SK-N-SH treated with all-trans-retinoic acid at 6 μM for 48 hours (cell line): ENCODE measurements around the gene TRAK2.

ENCODE experiments used
- ATAC-seq: fragments of 200-7000 bp; cut with Tn5 transposase; 3 replicates; pipeline ENCODE4 v1.9.1; 2020; ENCODE audit warnings: mild to moderate bottlenecking, moderate library complexity
- ARNTL ChIP-seq: fragments of 450-650 bp; formaldehyde crosslinking; IDR thresholded peaks from 2 replicates; pipeline ENCODE4 v1.5.0; 2020; ENCODE audit warnings: low read depth, mild to moderate bottlenecking, moderate library complexity, borderline replicate concordance
- BACH2 ChIP-seq: fragments of 250-450 bp; sonication (Bioruptor Pico); IDR thresholded peaks from 2 replicates; pipeline ENCODE4 v1.9.0; 2021; ENCODE audit warnings: mild to moderate bottlenecking, borderline replicate concordance
- CSDC2 ChIP-seq: fragments of 250-450 bp; sonication (Bioruptor Pico); IDR thresholded peaks from 2 replicates; pipeline ENCODE4 v1.5.0; 2020; ENCODE audit warnings: mild to moderate bottlenecking, moderate library complexity
- CSRNP3 ChIP-seq: fragments of 250-450 bp; sonication (Bioruptor Pico); IDR thresholded peaks from 2 replicates; pipeline ENCODE4 v1.5.1; 2021; ENCODE audit warnings: mild to moderate bottlenecking, moderate library complexity
- ESRRG ChIP-seq: fragments of 250-450 bp; sonication (Bioruptor Pico); IDR thresholded peaks from 2 replicates; pipeline ENCODE4 v1.6.1; 2021; ENCODE audit warnings: mild to moderate bottlenecking
- ISL1 ChIP-seq: fragments of 250-450 bp; sonication (Bioruptor Pico); IDR thresholded peaks from 2 replicates; pipeline ENCODE4 v2.1.2; 2022; ENCODE audit warnings: mild to moderate bottlenecking, moderate library complexity
- OSR1 ChIP-seq: fragments of 250-450 bp; sonication (Bioruptor Pico); IDR thresholded peaks from 2 replicates; pipeline ENCODE4 v1.8.0; 2022; ENCODE audit warnings: moderate library complexity, mild to moderate bottlenecking, inconsistent platforms
- POU6F1 ChIP-seq: fragments of 250-450 bp; sonication (Bioruptor Pico); IDR thresholded peaks from 2 replicates; pipeline ENCODE4 v1.8.0; 2021; ENCODE audit warnings: low read depth, mild to moderate bottlenecking, moderate library complexity, borderline replicate concordance
- PPARA ChIP-seq: fragments of 250-450 bp; sonication (Bioruptor Pico); IDR thresholded peaks from 2 replicates; pipeline ENCODE4 v1.5.0; 2020; ENCODE audit warnings: mild to moderate bottlenecking, borderline replicate concordance
- RARB ChIP-seq: fragments of 250-450 bp; sonication (Bioruptor Pico); IDR thresholded peaks from 2 replicates; pipeline ENCODE4 v1.8.0; 2021; ENCODE audit warnings: mild to moderate bottlenecking, moderate library complexity
- SNAI2 ChIP-seq: fragments of 250-450 bp; sonication (Bioruptor Pico); IDR thresholded peaks from 2 replicates; pipeline ENCODE4 v1.5.0; 2020; ENCODE audit warnings: mild to moderate bottlenecking, moderate library complexity
- TCF4 ChIP-seq: fragments of 250-450 bp; sonication (Bioruptor Pico); IDR thresholded peaks from 2 replicates; pipeline ENCODE4 v1.8.0; 2021; ENCODE audit warnings: mild to moderate bottlenecking, moderate library complexity, borderline replicate concordance
- TOX ChIP-seq: fragments of 250-450 bp; sonication (Bioruptor Pico); IDR thresholded peaks from 2 replicates; pipeline ENCODE4 v1.8.0; 2021; ENCODE audit warnings: mild to moderate bottlenecking, moderate library complexity, borderline replicate concordance
- ZC3H10 ChIP-seq: fragments of 250-450 bp; sonication (Bioruptor Pico); IDR thresholded peaks from 2 replicates; pipeline ENCODE4 v1.5.1; 2021; ENCODE audit warnings: mild to moderate bottlenecking, moderate library complexity
- ZFP3 ChIP-seq: fragments of 250-450 bp; sonication (Bioruptor Pico); IDR thresholded peaks from 2 replicates; pipeline ENCODE4 v1.5.0; 2020; ENCODE audit warnings: mild to moderate bottlenecking, moderate library complexity
- ZFP30 ChIP-seq: fragments of 450-650 bp; formaldehyde crosslinking; IDR thresholded peaks from 2 replicates; pipeline ENCODE4 v1.5.0; 2022; ENCODE audit warnings: mild to moderate bottlenecking, moderate library complexity
- ZNF565 ChIP-seq: fragments of 450-650 bp; formaldehyde crosslinking; conservative IDR thresholded peaks from 2 replicates; pipeline ENCODE4 v1.5.0; 2020; ENCODE audit warnings: low read depth, mild to moderate bottlenecking, moderate library complexity
- ZNF70 ChIP-seq: fragments of 450-650 bp; formaldehyde crosslinking; IDR thresholded peaks from 2 replicates; pipeline ENCODE4 v1.5.0; 2020; ENCODE audit warnings: mild to moderate bottlenecking, moderate library complexity
- ZNF8 ChIP-seq: fragments of 450-650 bp; formaldehyde crosslinking; IDR thresholded peaks from 2 replicates; pipeline ENCODE4 v1.5.0; 2020; ENCODE audit warnings: mild to moderate bottlenecking, moderate library complexity
- TF ChIP-seq, protein P1 (sequence below): fragments of 250-450 bp; sonication (Bioruptor Pico); IDR thresholded peaks from 2 replicates; pipeline ENCODE4 v1.8.0; 2020; ENCODE audit warnings: mild to moderate bottlenecking, moderate library complexity, borderline replicate concordance
- TF ChIP-seq, protein P2 (sequence below): fragments of 250-450 bp; sonication (Bioruptor Pico); IDR thresholded peaks from 2 replicates; pipeline ENCODE4 v1.5.0; 2020; ENCODE audit warnings: mild to moderate bottlenecking, moderate library complexity
- TF ChIP-seq, protein P3 (sequence below): fragments of 250-450 bp; sonication (Bioruptor Pico); IDR thresholded peaks from 2 replicates; pipeline ENCODE4 v1.5.1; 2020; ENCODE audit warnings: low read depth, mild to moderate bottlenecking, moderate library complexity

The TRAK2 gene

DNA sequence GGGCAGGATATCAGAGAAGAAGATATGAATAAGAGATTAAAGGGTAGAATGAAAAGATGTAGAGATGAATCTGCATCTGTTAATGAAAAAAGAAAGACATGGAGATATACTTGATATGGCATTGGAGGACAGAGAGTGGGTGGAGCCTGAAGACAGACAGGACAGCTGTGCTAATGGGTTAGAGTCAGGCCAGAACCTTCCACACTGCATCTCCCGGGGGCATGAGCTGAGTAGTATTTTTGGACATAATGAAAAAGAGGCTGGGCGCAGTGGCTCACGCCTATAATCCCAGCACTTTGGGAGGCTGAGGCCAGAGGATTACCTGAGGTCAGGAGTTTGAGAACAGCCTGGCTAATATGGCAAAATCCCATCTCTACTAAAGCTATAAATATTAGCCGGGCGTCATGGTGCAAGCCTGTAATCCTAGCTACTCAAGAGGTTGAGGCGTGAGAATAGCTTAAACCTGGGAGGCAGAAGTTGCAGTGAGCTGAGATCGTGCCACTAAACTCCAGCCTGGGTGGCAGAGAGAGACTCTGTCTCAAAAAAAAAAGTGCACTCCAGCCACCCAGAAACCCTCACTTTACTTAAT, 105.5 kb downstream of the TRAK2 start:
- no peak for ATAC-seq
- TF ChIP-seq ZFP3 (CRISPR knock-in tag), result no peak
- TF ChIP-seq, protein P1, sequence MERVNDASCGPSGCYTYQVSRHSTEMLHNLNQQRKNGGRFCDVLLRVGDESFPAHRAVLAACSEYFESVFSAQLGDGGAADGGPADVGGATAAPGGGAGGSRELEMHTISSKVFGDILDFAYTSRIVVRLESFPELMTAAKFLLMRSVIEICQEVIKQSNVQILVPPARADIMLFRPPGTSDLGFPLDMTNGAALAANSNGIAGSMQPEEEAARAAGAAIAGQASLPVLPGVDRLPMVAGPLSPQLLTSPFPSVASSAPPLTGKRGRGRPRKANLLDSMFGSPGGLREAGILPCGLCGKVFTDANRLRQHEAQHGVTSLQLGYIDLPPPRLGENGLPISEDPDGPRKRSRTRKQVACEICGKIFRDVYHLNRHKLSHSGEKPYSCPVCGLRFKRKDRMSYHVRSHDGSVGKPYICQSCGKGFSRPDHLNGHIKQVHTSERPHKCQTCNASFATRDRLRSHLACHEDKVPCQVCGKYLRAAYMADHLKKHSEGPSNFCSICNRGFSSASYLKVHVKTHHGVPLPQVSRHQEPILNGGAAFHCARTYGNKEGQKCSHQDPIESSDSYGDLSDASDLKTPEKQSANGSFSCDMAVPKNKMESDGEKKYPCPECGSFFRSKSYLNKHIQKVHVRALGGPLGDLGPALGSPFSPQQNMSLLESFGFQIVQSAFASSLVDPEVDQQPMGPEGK (CRISPR knock-in tag), result no peak
- no peak for TF ChIP-seq BACH2 (CRISPR knock-in tag)
- TF ChIP-seq ESRRG (CRISPR knock-in tag), result no peak
- no peak for TF ChIP-seq ZNF565 (CRISPR knock-in tag)
- TF ChIP-seq CSDC2 (CRISPR knock-in tag), result no peak
- TF ChIP-seq POU6F1 (CRISPR knock-in tag), result no peak
- TF ChIP-seq SNAI2 (CRISPR knock-in tag), result no peak
- TF ChIP-seq CSRNP3, result no peak
- TF ChIP-seq, protein P2, sequence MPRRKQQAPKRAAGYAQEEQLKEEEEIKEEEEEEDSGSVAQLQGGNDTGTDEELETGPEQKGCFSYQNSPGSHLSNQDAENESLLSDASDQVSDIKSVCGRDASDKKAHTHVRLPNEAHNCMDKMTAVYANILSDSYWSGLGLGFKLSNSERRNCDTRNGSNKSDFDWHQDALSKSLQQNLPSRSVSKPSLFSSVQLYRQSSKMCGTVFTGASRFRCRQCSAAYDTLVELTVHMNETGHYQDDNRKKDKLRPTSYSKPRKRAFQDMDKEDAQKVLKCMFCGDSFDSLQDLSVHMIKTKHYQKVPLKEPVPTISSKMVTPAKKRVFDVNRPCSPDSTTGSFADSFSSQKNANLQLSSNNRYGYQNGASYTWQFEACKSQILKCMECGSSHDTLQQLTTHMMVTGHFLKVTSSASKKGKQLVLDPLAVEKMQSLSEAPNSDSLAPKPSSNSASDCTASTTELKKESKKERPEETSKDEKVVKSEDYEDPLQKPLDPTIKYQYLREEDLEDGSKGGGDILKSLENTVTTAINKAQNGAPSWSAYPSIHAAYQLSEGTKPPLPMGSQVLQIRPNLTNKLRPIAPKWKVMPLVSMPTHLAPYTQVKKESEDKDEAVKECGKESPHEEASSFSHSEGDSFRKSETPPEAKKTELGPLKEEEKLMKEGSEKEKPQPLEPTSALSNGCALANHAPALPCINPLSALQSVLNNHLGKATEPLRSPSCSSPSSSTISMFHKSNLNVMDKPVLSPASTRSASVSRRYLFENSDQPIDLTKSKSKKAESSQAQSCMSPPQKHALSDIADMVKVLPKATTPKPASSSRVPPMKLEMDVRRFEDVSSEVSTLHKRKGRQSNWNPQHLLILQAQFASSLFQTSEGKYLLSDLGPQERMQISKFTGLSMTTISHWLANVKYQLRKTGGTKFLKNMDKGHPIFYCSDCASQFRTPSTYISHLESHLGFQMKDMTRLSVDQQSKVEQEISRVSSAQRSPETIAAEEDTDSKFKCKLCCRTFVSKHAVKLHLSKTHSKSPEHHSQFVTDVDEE (CRISPR knock-in tag), result no peak
- no peak for TF ChIP-seq OSR1 (CRISPR knock-in tag)
- TF ChIP-seq ZC3H10 (CRISPR knock-in tag), result no peak
- TF ChIP-seq, protein P3, sequence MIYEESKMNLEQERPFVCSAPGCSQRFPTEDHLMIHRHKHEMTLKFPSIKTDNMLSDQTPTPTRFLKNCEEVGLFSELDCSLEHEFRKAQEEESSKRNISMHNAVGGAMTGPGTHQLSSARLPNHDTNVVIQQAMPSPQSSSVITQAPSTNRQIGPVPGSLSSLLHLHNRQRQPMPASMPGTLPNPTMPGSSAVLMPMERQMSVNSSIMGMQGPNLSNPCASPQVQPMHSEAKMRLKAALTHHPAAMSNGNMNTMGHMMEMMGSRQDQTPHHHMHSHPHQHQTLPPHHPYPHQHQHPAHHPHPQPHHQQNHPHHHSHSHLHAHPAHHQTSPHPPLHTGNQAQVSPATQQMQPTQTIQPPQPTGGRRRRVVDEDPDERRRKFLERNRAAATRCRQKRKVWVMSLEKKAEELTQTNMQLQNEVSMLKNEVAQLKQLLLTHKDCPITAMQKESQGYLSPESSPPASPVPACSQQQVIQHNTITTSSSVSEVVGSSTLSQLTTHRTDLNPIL, result no peak
- no peak for TF ChIP-seq RARB

DNA sequence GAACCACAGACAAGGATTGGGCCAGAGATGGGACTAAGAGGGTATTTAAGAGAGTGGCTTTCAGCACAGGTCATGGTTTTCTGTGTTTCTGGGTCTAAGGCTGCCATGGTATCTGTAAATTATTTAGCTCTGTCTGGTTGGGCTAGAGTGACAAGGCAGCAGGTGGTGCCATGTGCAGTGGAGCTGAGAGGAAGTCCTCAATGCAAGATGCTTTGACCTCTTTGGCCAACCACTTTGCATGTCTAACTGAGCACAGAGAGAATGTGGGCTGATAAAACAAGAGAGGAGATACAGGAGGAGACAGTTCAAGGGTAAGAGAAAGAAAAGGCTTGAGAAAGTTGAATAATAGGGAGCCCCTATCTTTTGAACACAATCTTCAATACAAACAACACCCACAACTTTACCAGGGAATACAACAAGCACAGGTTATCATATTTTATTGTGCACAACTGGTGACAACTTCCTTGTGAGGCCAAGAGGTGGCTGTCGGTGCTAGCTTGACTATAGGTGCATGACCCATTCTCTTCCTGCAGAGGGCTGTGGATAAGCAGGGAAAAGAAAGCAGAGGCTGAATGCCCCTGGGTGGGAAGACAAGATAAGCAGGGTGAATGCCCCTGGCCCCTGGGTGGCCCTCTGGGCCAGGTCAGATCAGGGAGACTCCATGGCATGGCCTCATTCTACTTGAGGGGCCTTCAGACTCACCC, 106.4 kb downstream of the TRAK2 start:
- TF ChIP-seq ZFP3 (CRISPR knock-in tag), result no peak
- TF ChIP-seq ZNF565 (CRISPR knock-in tag), result no peak
- no peak for TF ChIP-seq RARB
- TF ChIP-seq ESRRG (CRISPR knock-in tag), result no peak
- no peak for TF ChIP-seq ISL1 (CRISPR knock-in tag)
- TF ChIP-seq TOX (CRISPR knock-in tag), result no peak
- TF ChIP-seq BACH2 (CRISPR knock-in tag), result no peak
- TF ChIP-seq TCF4, result no peak
- no peak for TF ChIP-seq SNAI2 (CRISPR knock-in tag)
- no peak for TF ChIP-seq ZNF8 (CRISPR knock-in tag)
- TF ChIP-seq ZFP30 (CRISPR knock-in tag), result no peak
- TF ChIP-seq, protein P3, result no peak
- no peak for TF ChIP-seq ZC3H10 (CRISPR knock-in tag)
- no peak for TF ChIP-seq ZNF70 (CRISPR knock-in tag)
- no peak for TF ChIP-seq ARNTL (CRISPR knock-in tag)
- TF ChIP-seq OSR1 (CRISPR knock-in tag), result no peak
- TF ChIP-seq PPARA (CRISPR knock-in tag), result no peak
- TF ChIP-seq, protein P2 (CRISPR knock-in tag), result no peak
- no peak for TF ChIP-seq CSDC2 (CRISPR knock-in tag)
- no peak for TF ChIP-seq POU6F1 (CRISPR knock-in tag)
- ATAC-seq, result no peak
